Umbilical cord (tissue), 2 donors: ENCODE data around the gene AFAP1L1. TPM values are rescaled to one million over a fixed set of nuclear protein-coding genes. Genes with fewer than 3 reads are reported as not detected.

Source experiments
- DNase-seq: peaks from one replicate; pipeline ENCODE4 v3.0.0-alpha.2; 2015; ENCODE audit warnings: low spot score
- total RNA-seq: library from RNA; depleted of rRNA; stranded (reverse); fragments of >200 nt; gene quantifications from one replicate; pipeline ENCODE4 v1.2.3, GENCODE V29; 2014; ENCODE audit warnings: low replicate concordance; ENCODE audit not compliant: insufficient read depth

Gene AFAP1L1
- total RNA-seq, 1 donor from 2014 or later, result 0.72 TPM

DNA sequence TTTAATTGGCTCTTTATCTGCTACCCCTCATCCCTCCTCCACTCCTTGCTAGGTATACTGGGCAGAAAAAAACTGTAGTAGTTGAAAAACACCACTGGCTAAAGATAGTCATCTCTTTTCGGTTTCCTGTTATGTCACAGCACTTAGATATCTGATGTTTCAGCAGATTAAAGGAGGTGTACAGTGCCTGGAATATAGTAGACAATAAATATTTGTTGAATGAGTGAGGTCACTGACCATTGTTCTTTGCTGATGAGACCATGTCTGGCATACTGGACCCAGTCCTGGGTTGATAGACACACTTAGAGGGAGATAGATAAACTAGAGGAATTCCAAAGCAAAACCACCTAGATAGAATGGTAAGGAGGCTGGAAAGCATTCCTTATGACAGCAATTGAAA lies 76.9 kb downstream of the AFAP1L1 start:
- DNase-seq, result no peak

- DNase-seq, result no peak
These were observed 77.7 kb downstream of the AFAP1L1 start for GRCh38 chr5:149349382-149349781.

GRCh38 chr5:149352169-149352568 lies 80.5 kb downstream of the AFAP1L1 start:
- no peak for DNase-seq

GRCh38 chr5:149353911-149354310 lies 82.3 kb downstream of the AFAP1L1 start:
- DNase-seq, result no peak

DNA sequence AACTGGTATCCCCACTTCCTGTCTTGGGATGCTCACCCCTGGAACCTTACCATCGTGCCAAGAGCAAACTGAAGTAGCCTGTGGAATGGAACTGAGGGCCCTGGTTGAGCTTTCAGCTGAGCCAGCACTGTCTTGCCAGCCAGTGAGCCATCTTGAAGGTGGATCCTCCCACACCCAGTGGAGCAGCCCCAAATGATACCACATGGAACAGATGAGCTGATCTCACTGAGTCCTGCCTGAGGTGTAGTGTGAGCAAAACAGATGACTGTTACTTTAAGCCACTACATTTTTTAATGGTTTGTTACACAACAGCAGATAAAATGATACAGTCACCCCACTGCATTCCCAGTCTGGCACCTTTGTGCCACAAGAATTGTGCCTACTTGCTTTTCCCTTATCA lies 84.0 kb downstream of the AFAP1L1 start:
- DNase-seq, result no peak

GRCh38 chr5:149356391-149356790 lies 84.7 kb downstream of the AFAP1L1 start:
- no peak for DNase-seq

DNA sequence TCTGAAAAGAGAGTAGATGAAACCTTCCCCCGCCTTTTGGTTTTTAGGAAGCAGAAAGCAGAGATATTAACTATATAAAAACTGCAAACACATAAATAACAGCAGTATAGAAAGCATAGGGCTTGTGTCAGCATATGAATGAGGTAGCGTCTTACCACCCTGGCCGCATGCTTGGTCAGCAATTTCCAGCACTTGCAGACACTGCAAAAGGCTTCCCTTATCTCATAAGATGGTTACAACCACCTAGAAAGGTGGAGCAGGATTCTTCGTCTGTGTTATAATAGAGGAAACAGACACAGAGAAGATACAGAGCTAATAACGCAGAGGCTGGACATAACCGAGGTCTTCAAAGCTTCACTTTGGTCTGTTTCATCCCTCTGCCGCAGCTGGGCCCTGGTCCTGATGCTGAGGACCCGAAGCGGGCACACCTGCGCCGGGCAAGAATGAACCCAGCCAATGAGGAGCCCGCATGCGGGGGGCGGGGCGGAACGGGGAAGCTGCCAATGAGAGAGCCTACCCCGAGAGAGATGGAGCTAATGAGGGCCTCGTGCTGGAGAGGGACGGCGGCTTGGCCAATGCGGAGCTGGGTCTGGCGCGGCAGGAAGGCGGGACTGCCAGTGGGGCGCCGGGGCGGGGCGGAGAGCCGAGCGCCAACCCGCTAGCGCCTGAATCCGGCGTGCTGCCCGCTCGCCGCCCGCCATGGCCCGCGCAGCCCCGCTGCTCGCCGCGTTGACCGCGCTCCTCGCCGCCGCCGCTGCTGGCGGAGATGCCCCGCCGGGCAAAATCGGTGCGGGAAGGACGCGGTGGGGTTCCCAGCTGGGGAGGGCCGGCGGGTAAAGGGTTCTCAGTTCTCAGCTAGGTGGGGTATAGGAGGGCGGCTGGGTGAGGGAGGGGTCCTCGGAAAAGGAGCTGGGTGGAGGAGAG lies 86.0 kb downstream of the AFAP1L1 start, which contains the start of gene PCYOX1L:
TSS of gene PCYOX1L (plus strand) at position 677 of the 924 bp plus-strand sequence. CDS start at position 700, 23 bp downstream.
- DNase-seq, result peak; percentile 98

- peak; percentile 21 for DNase-seq
These were observed 86.6 kb downstream of the AFAP1L1 start for GRCh38 chr5:149358294-149358651.

DNA sequence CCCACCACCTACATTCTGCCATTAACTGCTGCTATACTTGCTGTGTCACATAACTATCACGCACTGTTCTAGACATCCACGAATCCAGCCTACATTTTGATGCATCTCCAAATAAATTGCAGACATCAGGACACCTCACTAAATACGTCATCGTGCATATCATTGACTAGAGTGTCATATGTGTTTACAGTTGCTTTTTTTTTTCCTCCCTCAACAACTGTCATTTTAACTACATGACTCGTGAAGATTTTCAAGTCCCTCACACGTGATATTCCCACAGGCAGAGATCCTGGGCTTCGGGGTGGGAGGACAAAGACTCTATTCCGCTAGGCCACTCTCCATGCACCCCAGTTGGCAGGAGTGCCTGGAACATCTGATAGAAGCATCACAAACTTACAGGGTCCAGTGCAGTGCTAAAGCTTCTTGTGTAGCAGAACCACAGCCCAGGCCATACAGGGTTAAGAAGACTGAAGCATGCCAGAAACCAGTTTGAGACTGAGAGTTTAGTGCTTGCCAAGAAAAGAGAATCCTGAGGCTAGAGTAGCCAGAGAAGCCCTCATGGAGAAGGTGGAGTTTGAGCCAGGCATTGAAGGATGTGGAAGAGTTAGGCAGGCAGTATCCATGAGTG lies 87.3 kb downstream of the AFAP1L1 start:
- DNase-seq, result no peak

GRCh38 chr5:149360272-149360671 lies 88.6 kb downstream of the AFAP1L1 start:
- DNase-seq, result no peak

- no peak for DNase-seq
These were observed 90.9 kb downstream of the AFAP1L1 start for GRCh38 chr5:149362541-149362940.

DNA sequence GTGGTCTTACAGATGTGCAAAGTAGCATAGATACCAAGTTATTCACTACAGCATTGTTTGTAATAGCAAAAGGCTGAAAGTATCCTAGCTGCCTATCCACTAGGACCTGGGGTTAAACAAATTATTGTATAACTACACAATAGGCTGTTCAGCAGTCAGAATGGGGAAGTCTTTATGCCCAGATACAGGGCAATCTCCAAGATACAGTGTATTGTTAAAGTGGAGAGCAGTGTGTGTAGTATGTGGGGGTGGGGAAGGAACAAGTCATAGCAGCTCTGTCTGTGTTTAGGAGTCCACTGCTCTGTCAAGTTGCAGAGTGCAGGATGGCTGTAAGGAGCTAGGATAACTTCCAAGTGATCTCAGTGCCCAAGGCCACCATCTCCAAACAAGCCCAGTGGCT lies 91.7 kb downstream of the AFAP1L1 start:
- DNase-seq, result no peak

- DNase-seq, result no peak
These were observed 92.3 kb downstream of the AFAP1L1 start for GRCh38 chr5:149363936-149364335.

DNA sequence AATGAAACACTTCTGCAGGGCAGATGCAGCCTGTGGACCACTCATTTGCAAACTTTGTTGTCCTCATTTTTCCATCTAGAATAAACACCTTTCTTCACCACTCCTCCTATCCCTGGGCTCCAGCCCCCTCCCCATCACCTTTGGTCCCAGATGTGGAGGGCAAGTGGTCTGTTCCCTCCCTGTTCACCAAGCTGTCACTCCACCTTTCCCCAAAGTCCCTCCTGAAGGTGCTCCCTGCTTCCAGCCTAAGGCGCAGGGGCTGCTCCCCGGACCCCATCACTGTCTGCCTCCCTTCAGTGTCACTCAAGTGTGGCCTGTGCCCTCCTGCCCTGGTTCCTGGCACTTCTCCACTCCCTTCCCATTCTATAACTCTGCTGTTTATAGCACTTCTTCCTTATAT lies 93.1 kb downstream of the AFAP1L1 start:
- DNase-seq, result no peak

DNA sequence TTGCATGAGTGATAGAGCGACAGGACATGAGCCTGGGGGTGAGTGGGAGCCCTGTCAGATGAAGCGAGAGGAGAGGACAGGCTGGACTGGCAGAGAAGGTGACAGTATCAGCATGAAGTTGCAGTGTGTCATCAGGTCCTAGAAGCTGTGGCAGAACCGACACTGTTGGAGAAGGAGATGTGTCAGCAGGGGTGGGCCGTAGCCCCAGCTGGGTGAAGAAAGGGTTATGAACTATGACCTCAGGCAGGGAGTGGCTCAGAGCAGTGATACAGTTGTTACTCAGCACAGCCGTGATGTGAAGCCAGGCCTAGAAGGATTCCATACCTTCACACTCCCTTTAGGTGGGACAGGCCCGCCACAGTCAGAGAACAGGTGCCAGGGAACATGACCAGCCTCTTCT lies 93.8 kb downstream of the AFAP1L1 start:
- DNase-seq, result no peak

DNA sequence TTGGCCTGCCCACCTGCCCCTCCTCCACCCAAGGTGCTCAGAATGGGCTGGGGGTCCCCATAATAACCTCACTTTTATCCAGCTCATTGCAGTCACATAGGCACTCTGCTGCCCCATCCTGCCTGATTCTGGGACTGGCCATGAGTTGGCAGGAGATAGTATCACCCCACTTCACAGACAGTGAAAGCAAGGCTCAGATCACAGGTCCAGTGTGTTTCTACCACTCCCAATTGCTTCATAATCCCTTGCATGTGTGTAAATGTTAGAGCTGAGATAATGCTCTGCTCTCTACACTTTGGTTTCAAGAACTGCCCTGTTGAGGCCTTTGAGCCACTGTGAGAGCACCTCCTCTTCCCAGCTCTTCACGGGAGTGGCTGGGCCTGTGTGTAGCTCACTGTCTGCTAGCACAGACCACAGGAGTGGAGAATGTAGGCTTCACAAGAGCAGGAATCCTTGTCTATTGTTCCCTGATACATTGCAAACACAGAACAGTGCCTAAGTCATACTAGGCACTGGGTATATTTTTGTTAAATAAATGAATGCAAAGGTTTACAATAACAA lies 94.6 kb downstream of the AFAP1L1 start:
- DNase-seq, result no peak

- peak; percentile 78 for DNase-seq
These were observed 95.8 kb downstream of the AFAP1L1 start for GRCh38 chr5:149367249-149367971.

DNA sequence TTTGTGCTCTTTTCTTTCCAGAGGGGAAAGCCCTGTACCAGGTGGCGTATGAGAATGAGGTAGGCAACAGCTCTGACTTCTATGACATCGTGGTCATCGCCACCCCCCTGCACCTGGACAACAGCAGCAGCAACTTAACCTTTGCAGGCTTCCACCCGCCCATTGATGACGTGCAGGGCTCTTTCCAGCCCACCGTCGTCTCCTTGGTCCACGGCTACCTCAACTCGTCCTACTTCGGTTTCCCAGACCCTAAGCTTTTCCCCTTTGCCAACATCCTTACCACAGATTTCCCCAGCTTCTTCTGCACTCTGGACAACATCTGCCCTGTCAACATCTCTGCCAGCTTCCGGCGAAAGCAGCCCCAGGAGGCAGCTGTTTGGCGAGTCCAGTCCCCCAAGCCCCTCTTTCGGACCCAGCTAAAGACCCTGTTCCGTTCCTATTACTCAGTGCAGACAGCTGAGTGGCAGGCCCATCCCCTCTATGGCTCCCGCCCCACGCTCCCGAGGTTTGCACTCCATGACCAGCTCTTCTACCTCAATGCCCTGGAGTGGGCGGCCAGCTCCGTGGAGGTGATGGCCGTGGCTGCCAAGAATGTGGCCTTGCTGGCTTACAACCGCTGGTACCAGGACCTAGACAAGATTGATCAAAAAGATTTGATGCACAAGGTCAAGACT lies 96.5 kb downstream of the AFAP1L1 start:
- DNase-seq, result no peak

- peak; percentile 32 for DNase-seq
These were observed 99.2 kb downstream of the AFAP1L1 start for GRCh38 chr5:149370878-149371277.

DNA sequence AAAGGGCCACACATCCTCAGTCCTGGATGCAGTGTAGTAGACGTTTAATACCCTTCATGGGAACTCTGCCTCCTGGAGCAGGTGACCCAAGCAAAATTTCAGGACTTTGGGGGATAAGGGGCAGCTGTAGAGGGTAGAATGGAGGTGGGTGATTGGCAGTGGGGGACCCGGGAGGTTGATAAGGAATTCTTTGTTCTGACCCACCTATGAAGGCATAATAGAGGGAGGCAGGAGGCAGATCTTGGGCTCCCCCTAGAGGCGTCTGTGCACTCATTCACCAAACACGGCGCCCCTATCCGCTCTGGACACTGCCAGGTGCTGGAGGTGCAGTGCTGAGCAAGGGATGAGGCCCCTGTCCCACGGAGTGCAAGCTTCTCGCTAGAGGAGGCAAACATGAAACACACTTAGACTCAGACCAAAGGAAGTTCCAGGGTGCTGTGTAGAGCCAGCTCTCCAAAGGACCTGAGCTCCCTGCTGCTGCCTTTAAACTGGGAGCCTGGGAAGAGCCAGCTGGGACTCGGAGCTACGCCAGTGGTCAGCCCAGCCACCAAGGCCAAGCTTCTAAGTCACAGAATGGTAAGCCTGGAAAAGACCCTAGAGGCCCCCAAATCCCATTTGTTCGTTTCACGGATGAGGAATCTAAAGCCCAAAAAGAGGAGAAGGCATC lies 99.8 kb downstream of the AFAP1L1 start:
- peak; percentile 43 for DNase-seq
